HEK293 (cell line): ENCODE measurements around the gene MAST2.
A peak's percentile ranks its signal among the peaks of the same experiment; 100 is the strongest.

Experiments used
- CTCF ChIA-PET: fragments of 350-600 bp; formaldehyde crosslinking; extraction: SDS; loops from one replicate; lab custom pipeline; 2021; ENCODE audit warnings: antibody characterized with exemption; lab: Yijun Ruan, JAX
- POLR2A ChIA-PET: fragments of 300-600 bp; formaldehyde crosslinking; extraction: SDS; loops from one replicate; lab custom pipeline; 2020; ENCODE audit warnings: antibody characterized with exemption, inconsistent platforms; lab: Yijun Ruan, JAX
- H3K27ac ChIP-seq: fragments of 200-500 bp; sonication (Bioruptor generic); 2 replicates; pipeline ENCODE4 v1.5.1; 2014; ENCODE audit warnings: low read depth, low read length, control low read depth, inconsistent platforms; ENCODE audit errors: extremely low read depth
- H3K36me3 ChIP-seq, 2 experiments: fragments of 200-500 bp in 1 of 2; sonication (Bioruptor generic) in 1 of 2; 1 replicate in 1 of 2; 2 replicates in 1 of 2; pipeline ENCODE4 v1.5.1; 2014 to 2017; ENCODE audit warnings: inconsistent platforms in 2 of 2, low read length in 2 of 2; ENCODE audit not compliant: control insufficient read depth in 2 of 2, insufficient read depth in 1 of 2
- H3K4me1 ChIP-seq: fragments of 200-500 bp; sonication (Bioruptor generic); 2 replicates; pipeline ENCODE4 v1.5.1; 2014; ENCODE audit warnings: mild to moderate bottlenecking, low read length, inconsistent platforms; ENCODE audit not compliant: control insufficient read depth, insufficient read depth
- H3K4me3 ChIP-seq: 2 replicates; pipeline ENCODE4 v1.5.1; 2011; ENCODE audit warnings: low read depth, mild to moderate bottlenecking, control low read depth, low read length, moderate library complexity
- H3K9me3 ChIP-seq: fragments of 200-500 bp; sonication (Bioruptor generic); 2 replicates; pipeline ENCODE4 v1.5.1; 2014; ENCODE audit warnings: low read depth, low read length, inconsistent platforms; ENCODE audit not compliant: control insufficient read depth, insufficient read depth
- AEBP2 ChIP-seq: fragments of 450-650 bp; formaldehyde crosslinking; IDR thresholded peaks from 2 replicates; pipeline ENCODE4 v1.5.1; 2016; ENCODE audit warnings: missing biosample characterization, missing genetic modification characterization, borderline replicate concordance
- ATF2 ChIP-seq: fragments of 450-650 bp; formaldehyde crosslinking; IDR thresholded peaks from 2 replicates; pipeline ENCODE4 v1.5.1; 2016; ENCODE audit warnings: missing biosample characterization, missing genetic modification characterization, low read depth
- HOXC10 ChIP-seq: sonication (generic); formaldehyde crosslinking; IDR thresholded peaks from 2 replicates; pipeline ENCODE4 v1.8.1; 2023; ENCODE audit warnings: mild to moderate bottlenecking, missing genetic modification reagents
- KLF7 ChIP-seq: fragments of 450-650 bp; formaldehyde crosslinking; IDR thresholded peaks from 2 replicates; pipeline ENCODE4 v1.5.1; 2016; ENCODE audit warnings: missing biosample characterization, missing genetic modification characterization, borderline replicate concordance
- PRDM10 ChIP-seq: fragments of 450-650 bp; formaldehyde crosslinking; IDR thresholded peaks from 2 replicates; pipeline ENCODE4 v1.5.1; 2016; ENCODE audit warnings: missing biosample characterization, missing genetic modification characterization
- SCRT1 ChIP-seq: fragments of 450-650 bp; formaldehyde crosslinking; IDR thresholded peaks from 2 replicates; pipeline ENCODE4 v1.5.1; 2016; ENCODE audit warnings: missing biosample characterization, missing genetic modification characterization, borderline replicate concordance
- ZFP69B ChIP-seq: fragments of 450-650 bp; formaldehyde crosslinking; IDR thresholded peaks from 2 replicates; pipeline ENCODE4 v1.5.1; 2016; ENCODE audit warnings: missing biosample characterization, missing genetic modification characterization
- ZNF510 ChIP-seq: fragments of 450-650 bp; formaldehyde crosslinking; IDR thresholded peaks from 2 replicates; pipeline ENCODE4 v1.5.1; 2018; ENCODE audit warnings: mild to moderate bottlenecking, missing genetic modification characterization, missing biosample characterization; ENCODE audit not compliant: insufficient replicate concordance
- ZNF544 ChIP-seq: fragments of 450-650 bp; formaldehyde crosslinking; IDR thresholded peaks from 2 replicates; pipeline ENCODE4 v1.5.0; 2017; ENCODE audit warnings: missing biosample characterization, missing genetic modification characterization
- ZNF571 ChIP-seq: fragments of 450-650 bp; formaldehyde crosslinking; IDR thresholded peaks from 2 replicates; pipeline ENCODE4 v1.5.0; 2017; ENCODE audit warnings: missing biosample characterization, missing genetic modification characterization
- ZNF596 ChIP-seq: fragments of 450-650 bp; IDR thresholded peaks from 2 replicates; pipeline ENCODE4 v1.5.0; 2018; ENCODE audit warnings: missing biosample characterization, mild to moderate bottlenecking, missing genetic modification characterization, moderate library complexity
- ZNF768 ChIP-seq: fragments of 450-650 bp; formaldehyde crosslinking; IDR thresholded peaks from 2 replicates; pipeline ENCODE4 v1.5.1; 2018; ENCODE audit warnings: missing biosample characterization, mild to moderate bottlenecking, missing genetic modification characterization
- ZNF830 ChIP-seq: fragments of 450-650 bp; IDR thresholded peaks from 2 replicates; pipeline ENCODE4 v1.5.0; 2018; ENCODE audit warnings: missing biosample characterization, missing genetic modification characterization, low read depth, mild to moderate bottlenecking, moderate library complexity
- ZSCAN16 ChIP-seq: fragments of 450-650 bp; formaldehyde crosslinking; IDR thresholded peaks from 2 replicates; pipeline ENCODE4 v1.5.1; 2016; ENCODE audit warnings: missing biosample characterization, missing genetic modification characterization

MAST2 gene

GRCh38 chr1:45814776-45815175 lies 11.4 kb downstream of the MAST2 start:
- Histone ChIP-seq H3K27ac (no peak overlapping the region), H3K36me3 (peaks cover 0 to 14% of the 10 kb centered on the region in 2 experiments; a peak in 2 of 3 replicates), H3K4me3 (no peak overlapping the region), H3K4me1 (no peaks in the 10 kb centered on the region), H3K9me3 (no peaks in the 10 kb centered on the region)
- ChIA-PET CTCF (interaction anchor here (0.6 kb wide), 1 partner anchor 9 kb away, joined by 4 read pairs; no protein-coding TSS in a partner anchor), POLR2A (interaction anchor here (0.6 kb wide), 1 partner anchor 58 kb away, joined by 3 read pairs; no protein-coding TSS in a partner anchor)
- TF ChIP-seq ZNF571 (tag by site-specific recombination) (no peak), PRDM10 (tag by site-specific recombination) (peak; percentile 34; the same call in 1 of the 2 replicates), ATF2 (tag by site-specific recombination) (no peak), ZNF830 (tag by site-specific recombination) (no peak), ZNF544 (tag by site-specific recombination) (no peak), ZSCAN16 (tag by site-specific recombination) (no peak), ZFP69B (no peak), AEBP2 (tag by site-specific recombination) (no peak)

- POLR2A ChIA-PET = no interaction called here
These were observed 12.5 kb downstream of the MAST2 start for GRCh38 chr1:45815667-45816458.

More at GRCh38 chr1:45815667-45816458, 12.5 kb downstream of the MAST2 start:
- H3K4me1 ChIP-seq = no peaks in the 10 kb centered on the region
- H3K9me3 ChIP-seq = no peaks in the 10 kb centered on the region
- no peak overlapping the region for H3K4me3 ChIP-seq
- no peak overlapping the region for H3K27ac ChIP-seq
- TF ChIP-seq HOXC10 (CRISPR knock-in tag) (no peak), KLF7 (no peak), ZNF830 (tag by site-specific recombination) (no peak), SCRT1 (tag by site-specific recombination) (no peak), ZNF596 (tag by site-specific recombination) (peak; percentile 91), ZNF510 (no peak), ZNF768 (tag by site-specific recombination) (no peak), ATF2 (tag by site-specific recombination) (peak; percentile 64)
- H3K36me3 ChIP-seq = peaks cover 0 to 14% of the 10 kb centered on the region in 2 experiments; a peak in 2 of 3 replicates
- CTCF ChIA-PET = no interaction called here
